CD4-positive, alpha-beta T cell treated with Interleukin-17A for 4 hours (primary cell): ENCODE measurements around the gene HEXD.
"Not testable (repeated sequence)": the region's sequence is repeated elsewhere in the genome, so short reads cannot be mapped to it uniquely, and the experiment has no call there.

ENCODE experiments used
- DNase-seq: peaks from one replicate; pipeline ENCODE4 v3.0.0-alpha.2; 2020; ENCODE audit warnings: mixed read lengths

HEXD gene

GRCh38 chr17:82397449-82398335, 20.5 kb upstream of the HEXD start:
- no peak for DNase-seq

DNA sequence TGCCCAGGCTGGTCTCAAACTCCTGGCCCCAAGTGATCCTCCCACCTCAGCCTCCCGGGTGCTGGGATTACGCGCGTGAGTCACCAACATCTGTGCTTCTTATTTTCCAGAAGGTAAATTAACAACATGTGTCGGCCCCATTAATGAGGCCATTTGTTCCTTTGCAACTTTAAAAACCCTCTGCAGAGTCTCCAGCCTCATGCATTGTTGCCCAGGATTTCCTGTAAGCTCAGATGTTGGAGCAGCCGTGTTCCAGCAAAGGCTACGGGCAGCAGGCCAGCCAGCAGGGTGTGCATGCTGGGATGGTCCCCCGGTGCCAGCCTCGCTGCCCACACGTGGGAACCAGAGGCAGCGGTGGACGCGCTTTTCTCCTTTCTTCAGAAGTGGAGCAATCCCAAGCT, 19.1 kb upstream of the HEXD start:
- no peak for DNase-seq

DNA sequence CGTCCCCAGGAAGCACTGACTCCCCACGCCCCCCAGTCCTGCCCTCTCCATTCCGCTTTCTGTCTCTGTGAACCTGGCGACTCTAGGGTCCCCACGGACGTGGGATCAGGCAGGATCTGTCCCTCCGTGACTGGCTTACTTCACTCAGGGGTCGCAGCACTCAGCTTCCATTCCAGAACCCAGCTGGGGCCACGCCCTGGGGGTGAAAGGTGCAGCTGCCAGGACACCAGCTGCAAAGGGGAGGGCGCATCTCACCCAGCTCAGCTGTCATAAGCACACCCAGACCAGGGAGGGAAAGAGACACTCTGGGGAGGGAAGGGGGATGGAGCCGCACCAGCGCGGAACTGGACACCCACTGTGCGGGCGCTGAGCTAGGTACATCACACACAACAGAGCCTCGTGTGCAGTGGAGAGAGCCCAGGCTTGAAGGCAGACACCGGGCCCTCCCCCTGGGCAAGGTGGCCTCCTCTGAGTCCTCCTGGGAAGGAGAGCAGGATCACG, 18.5 kb upstream of the HEXD start:
- no peak for DNase-seq

DNA sequence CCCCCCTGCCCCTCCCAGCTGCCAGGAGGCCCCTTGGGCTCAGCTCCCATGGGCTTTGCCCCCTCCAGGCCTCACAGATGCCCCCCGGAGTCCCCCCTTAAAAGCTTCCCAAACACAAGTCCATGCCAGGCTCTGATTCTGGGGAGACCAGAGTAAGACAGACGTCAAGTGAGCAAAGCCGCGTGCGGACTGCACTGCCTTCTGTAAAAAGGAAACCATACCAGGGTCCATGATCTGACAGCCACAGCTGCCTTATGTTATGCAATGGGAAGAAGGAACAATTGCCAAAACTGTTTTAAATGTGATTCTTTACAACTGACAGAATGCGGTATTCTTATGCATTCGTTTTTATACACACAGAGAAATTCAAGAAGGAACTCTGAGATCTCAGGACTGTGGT, 17.9 kb upstream of the HEXD start:
- no peak for DNase-seq

- peak; percentile 67 for DNase-seq
These were observed 17.3 kb upstream of the HEXD start for GRCh38 chr17:82400830-82401229.

DNA sequence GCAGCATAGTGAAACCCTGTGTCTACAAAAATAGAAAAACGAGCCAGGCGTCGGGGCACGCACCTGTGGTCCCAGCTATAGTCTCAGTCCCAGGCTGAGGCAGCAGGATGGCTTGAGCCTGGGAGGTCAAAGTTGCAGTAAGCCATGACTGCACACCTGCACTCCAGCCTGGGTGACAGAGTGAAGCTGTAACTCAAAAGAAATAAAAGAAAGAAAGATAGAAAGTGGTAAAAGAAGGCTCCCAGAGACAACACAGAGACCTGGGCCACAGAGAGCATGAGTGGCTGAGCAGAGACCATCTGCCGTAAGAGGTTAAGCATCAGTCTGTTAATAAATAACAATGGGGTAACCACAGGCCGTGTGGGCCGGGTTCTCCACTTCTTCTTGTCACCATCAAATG, 15.3 kb upstream of the HEXD start:
- no peak for DNase-seq

- no peak for DNase-seq
These were observed 14.2 kb upstream of the HEXD start for GRCh38 chr17:82403662-82404660.

GRCh38 chr17:82405051-82405450, 13.1 kb upstream of the HEXD start:
- DNase-seq, result no peak

DNA sequence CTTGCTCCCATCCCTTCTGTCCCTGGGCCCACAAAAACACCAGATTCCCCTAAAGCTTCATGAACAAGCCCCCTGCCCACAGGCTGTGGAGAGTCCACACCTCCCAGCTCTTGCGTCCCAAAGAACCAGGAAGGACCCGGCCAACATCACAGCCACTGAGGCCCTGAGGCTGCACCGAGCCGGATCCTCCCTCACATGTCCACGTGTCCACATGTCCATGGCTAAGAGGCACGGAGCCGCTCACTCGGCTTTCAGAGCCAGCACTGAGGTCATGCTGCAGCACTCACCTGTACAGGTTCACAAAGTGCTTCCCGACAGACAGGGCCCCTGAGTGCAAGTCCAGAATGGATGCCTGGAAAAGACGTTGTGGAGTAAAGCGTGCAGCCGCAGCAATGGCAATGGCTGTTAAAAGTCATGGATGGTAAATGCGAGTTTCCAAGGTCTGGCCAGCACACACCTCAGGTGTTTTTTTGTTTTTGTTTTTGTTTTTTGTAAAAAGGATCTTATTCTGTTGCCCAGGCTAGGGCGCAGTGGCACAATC, 11.9 kb upstream of the HEXD start:
- no peak for DNase-seq

DNA sequence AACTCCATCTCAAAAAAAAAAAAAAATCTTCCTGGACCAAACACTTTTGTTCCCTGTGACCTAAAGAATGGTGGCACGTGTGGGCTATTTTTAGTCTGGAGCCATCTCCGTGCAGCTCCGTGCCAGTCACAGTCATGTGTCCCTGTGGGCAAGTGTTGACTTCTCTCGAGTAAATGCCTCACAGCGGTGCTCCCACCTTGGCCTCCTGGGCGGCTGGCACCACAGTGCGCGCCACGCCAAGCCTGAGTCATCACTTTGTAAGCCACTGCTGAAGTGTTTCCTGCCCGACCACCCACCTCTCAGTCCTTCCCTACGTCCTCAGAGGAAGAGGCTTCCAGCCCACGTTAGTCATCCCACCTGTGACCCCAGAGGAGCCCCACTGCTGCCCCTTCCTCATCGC, 10.9 kb upstream of the HEXD start:
- DNase-seq, result no peak

DNA sequence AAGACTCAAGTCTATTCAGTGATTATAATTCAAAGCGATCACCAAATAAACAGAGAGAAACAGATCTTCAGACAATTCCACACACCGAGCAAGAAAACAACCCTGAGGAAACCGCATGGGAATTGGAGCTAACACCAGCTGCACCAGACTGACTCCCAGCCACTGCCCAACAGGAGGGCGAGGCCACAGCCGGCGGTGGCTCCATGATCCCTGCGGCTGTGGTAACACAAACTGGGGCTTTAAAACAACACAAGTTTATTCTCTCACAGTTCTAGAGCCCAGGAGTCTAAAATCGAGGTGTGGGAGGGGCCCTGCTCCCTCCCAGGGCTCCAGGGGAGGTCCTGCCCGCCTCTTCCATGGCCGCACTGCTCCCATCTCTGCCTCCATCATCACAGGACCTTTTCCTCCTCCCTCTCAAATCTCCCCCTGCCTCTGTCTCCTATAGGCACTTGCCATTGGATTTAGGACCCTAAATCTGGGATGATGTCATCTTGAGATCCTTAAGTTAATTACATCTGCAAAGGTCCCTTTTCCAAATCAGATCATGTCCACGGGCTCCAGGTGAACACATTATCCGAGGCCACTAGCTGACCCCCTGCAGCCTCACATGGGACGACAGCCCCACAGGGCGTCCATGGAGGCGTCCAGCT, 9.7 kb upstream of the HEXD start:
- DNase-seq, result no peak

DNA sequence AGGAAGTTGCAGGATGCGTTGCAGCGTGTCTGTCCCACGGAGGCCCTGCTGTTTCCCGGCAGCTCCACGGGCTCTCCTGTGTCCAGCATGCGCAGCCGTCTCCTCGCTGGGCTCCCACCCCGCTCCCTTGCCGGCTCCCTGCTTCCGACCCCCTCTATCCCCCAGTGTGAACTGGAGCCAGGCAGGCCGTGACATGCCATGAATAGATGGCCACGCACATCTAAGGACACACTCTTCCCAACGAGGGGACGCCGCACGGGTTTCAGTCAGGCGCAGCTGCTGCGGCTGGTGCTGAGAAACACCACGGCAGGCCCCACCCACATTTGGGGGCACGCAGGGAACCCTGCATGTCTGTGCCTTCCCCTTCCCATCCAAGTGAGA, 9.2 kb upstream of the HEXD start:
- DNase-seq, result no peak

- DNase-seq, result no peak
These were observed 8.0 kb upstream of the HEXD start for GRCh38 chr17:82410014-82410716.

DNA sequence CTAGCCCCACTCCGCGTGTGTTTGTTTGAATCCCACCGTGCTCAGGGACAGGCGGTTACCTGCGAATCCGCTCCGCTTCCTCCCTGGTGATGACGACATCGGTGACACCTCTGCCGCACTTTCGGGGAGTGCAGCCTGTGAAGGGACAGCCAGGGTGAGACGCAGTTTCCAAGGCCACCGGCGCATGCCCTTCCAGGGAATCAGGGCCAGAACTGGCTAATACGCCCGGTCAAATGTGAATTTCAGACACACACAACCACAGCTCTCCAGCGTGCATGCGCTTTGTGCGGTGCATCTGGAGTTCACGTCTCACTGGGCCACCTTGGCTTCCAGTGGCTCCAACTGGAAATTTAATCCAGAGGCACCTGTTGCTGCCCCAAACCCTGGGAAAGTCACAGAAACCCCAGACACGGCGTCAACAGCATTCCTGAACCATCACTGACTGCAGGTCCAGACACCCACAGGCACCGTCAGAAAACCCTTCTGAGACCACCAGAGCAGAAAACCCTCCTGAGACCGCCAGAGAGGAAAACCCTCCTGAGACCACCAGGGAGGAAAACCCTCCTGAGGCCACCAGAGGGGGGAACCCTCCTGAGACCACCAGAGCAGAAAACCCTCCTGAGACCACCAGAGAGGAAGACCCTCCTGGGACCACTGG, 6.6 kb upstream of the HEXD start:
- no peak for DNase-seq

DNA sequence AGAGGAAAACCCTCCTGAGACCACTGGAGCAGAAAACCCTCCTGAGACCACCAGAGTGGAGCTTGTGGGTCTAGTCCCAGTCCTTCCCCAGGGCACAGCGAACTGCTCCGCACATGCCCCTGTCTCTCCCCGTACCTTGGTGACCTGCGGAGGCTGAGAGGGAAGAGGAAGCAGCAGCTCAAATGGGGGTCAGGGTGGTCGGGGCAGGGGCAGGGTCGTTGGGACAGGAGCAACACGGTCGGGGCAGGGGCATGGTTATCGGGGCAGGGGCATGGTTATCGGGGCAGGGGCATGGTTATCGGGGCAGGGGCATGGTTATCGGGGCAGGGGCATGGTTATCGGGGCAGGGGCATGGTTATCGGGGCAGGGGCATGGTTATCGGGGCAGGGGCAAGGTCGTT, 6.1 kb upstream of the HEXD start:
- not testable (repeated sequence) for DNase-seq

- no peak for DNase-seq
These were observed 5.3 kb upstream of the HEXD start for GRCh38 chr17:82412535-82413520.

DNA sequence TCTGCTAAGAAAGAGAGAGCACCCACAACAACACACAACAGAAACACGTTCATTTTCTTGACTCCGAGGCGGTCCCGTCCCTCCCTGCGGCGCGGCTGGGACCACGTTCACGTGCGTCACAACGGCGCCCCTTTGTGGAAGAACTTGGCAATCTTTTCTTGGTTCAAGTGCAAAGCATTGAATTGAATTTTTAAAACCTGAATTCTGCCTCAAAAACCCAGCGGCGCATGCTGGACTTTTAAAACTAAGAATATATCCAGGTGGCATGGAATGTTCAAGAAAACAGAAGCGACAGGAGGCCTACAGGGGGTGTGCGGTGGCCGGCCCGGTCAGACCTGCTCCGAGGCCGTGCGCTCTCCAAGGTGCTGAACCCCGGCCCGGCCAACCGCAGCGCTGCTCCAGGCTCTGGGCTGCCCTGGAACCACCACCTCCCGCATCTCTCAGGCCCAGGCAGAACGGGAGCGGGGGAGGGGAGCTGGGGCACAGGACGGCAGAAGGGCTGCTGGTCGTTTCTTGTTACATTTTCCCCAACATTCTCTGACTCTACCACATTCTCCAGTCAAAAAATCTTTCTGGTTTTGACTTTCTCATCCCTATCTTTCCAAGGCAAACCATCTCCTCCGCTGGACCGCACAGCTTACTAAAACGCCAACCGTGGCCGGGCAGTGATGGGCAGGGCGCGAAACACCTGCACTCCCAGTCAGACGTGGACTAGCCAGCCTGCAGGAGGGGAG, 3.4 kb upstream of the HEXD start:
- peak; percentile 80 for DNase-seq

- no peak for DNase-seq
These were observed 2.8 kb upstream of the HEXD start for GRCh38 chr17:82415336-82415735.

GRCh38 chr17:82415786-82416185, 2.4 kb upstream of the HEXD start:
- DNase-seq, result no peak

GRCh38 chr17:82416264-82416663, 1.9 kb upstream of the HEXD start:
- DNase-seq, result no peak
